ENCODE results near the gene ADK. TPM values are rescaled to one million over a fixed set of nuclear protein-coding genes. Genes with fewer than 3 reads are reported as not detected.

Gene ADK
- total RNA-seq: 25.1 TPM

DNA sequence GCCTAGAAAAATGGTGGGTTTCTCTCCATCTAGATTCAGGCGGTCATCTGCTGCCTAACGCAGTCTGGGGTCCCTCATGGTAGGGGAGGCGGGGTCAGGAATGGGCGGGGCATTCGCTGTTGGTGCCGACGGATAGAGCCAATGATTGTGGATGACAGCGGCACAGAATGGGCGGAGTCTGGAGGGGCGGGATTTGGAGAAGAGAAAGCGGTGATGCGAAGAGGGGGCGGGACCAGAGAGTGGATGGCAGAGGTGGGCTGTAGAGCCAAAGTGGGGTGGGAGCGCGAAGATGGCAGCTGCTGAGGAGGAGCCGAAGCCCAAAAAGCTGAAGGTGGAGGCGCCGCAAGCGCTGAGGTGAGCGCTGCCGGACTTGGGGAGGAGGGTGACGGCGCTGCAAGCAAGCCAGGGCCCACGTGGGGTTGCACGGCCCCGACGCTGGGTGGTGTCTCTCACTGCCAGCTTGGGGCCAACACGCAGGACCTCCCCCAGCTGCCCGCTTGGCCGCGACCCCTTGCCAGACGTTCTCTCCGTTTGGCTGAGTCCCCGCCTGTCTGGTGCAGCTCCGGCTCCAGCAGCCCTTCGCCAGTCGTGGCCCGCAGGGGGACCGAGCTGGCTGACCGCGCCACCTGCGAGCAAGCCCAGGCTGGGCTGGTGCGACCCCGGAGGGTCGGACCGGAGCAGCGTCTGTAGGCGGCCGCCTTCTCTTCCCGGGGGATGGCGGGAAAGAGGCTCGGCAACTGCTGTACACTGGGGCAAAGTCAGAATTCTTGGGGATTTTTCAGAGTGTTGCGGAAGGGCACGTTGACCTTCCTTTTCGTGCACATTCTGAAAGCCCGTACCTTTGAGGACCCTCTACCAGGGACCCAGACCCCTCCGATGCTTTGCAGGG is at the start of gene ADK:
Gene ADK (plus strand): TSS at position 232 of the 889 bp plus-strand sequence. CDS start 58 bp downstream, at position 290.

DNA sequence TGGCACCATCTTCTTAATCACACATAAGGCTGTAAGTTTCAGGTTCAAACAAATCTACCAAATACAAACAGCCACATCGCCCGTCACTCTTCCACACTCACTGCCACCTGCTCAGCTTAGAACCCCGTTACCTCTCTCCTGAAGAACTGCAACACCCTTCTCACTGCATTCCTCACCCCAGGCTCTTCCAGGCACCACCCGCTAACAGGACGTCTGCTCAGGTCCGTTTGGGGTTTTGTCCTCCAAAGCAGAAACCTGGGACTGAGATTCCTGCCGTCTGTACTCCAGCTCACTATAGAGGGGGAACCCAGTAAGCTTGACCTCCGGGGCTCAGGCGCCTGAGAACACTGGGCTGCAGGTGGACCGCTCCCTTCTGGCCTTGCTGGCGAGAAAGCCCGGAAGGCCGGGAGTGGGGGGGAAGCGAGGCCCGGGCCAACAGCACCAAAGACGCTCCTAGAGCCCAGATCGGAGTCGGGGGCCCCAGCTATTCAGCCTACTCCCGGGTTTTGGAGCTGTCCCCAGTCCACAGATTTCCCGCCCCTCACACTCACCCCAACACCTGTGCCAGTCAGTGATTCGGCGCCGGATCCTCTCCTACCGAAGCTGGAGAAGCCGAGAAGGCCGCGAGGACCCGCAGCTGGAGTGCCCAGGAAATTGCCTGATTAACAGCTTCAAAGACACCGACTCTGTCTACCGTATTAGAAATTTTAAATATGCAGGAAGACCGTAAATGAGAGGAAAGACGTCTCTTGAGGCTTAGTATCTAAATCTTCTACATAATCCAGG is 624 bp upstream of the ADK start, which contains the start of gene AP3M1:
Gene AP3M1 (minus strand): TSS at position 625 of the 786 bp plus-strand sequence. CDS start 12,449 bp downstream, outside the sequence.

Small RNAs within 50 kb of the gene (small RNA-seq; reads per million reads assigned to genes)
- gene RF00019 (ENCODE audit: low replicate concordance): not detected
- not detected for gene TIMM9P1 (ENCODE audit: low replicate concordance)

Other genes with a start within 250 kb of the ADK start
- 34.2 TPM for gene PLAU, start 240.1 kb upstream of the ADK start, total RNA-seq
- gene VCL, start 153.1 kb upstream of the ADK start, total RNA-seq: 150 TPM
- 27.3 TPM for gene AP3M1, start 393 bp upstream of the ADK start, total RNA-seq

Data from metanephros (tissue), 2 donors.